IMR-90 (cell line): ENCODE results near the gene PAX5. TPM values are rescaled to one million over a fixed set of nuclear protein-coding genes. Genes with fewer than 3 reads are reported as not detected.

Experiments
- ATAC-seq: fragments of 200-7000 bp; cut with Tn5 transposase; 2 replicates; pipeline ENCODE4 v1.9.1; 2020; ENCODE audit warnings: low read depth, mild to moderate bottlenecking, moderate library complexity
- BruUV-seq: library from RNA; stranded (reverse); fragments of 400-500 nt; replicated peaks from 2 replicates; lab custom pipeline; 2021; lab: Mats Ljungman, UMichigan
- CTCF ChIA-PET: fragments of 300-600 bp; formaldehyde crosslinking; extraction: SDS; loops from one replicate; lab custom pipeline; 2021; ENCODE audit warnings: antibody characterized with exemption; lab: Yijun Ruan, JAX
- POLR2A ChIA-PET: fragments of 300-600 bp; sonication (Branson Sonifier 250); formaldehyde crosslinking; loops from one replicate; lab custom pipeline; 2022; ENCODE audit warnings: antibody characterized with exemption; ENCODE audit not compliant: unreplicated experiment; lab: Charles Lee
- DNase-seq: peaks from one replicate; pipeline ENCODE4 v3.0.0; 2013
- H2AFZ ChIP-seq: replicated peaks from 2 replicates; pipeline ENCODE3; 2013; ENCODE audit warnings: low read length, mild to moderate bottlenecking; ENCODE audit not compliant: poor library complexity
- H2AK5ac ChIP-seq: 2 replicates; pipeline ENCODE4 v1.6.1; 2013; ENCODE audit warnings: low read depth, low read length, inconsistent platforms
- H2AK9ac ChIP-seq: replicated peaks from 2 replicates; pipeline ENCODE3; 2013; ENCODE audit warnings: mild to moderate bottlenecking, low read depth, low read length, moderate library complexity; ENCODE audit not compliant: poor library complexity
- H2BK120ac ChIP-seq: 2 replicates; pipeline ENCODE4 v1.6.1; 2013; ENCODE audit warnings: low read depth, low read length, inconsistent platforms
- H2BK15ac ChIP-seq: 3 replicates; pipeline ENCODE4 v1.6.1; 2013; ENCODE audit warnings: low read depth, low read length, inconsistent platforms
- H2BK20ac ChIP-seq: 2 replicates; pipeline ENCODE4 v1.6.1; 2013; ENCODE audit warnings: low read depth, mild to moderate bottlenecking, inconsistent platforms, low read length, moderate library complexity
- H2BK5ac ChIP-seq: 2 replicates; pipeline ENCODE4 v1.6.1; 2013; ENCODE audit warnings: mild to moderate bottlenecking, low read depth, low read length, inconsistent platforms; ENCODE audit not compliant: poor library complexity, severe bottlenecking
- H3K14ac ChIP-seq: replicated peaks from 2 replicates; pipeline ENCODE4 v1.6.1; 2013; ENCODE audit warnings: low read depth, low read length, inconsistent platforms
- H3K18ac ChIP-seq: 2 replicates; pipeline ENCODE4 v1.6.1; 2013; ENCODE audit warnings: low read depth, low read length, control low read depth
- H3K23ac ChIP-seq: 2 replicates; pipeline ENCODE4 v1.6.1; 2013; ENCODE audit warnings: low read depth, low read length, inconsistent platforms
- H3K27ac ChIP-seq: 2 replicates; pipeline ENCODE4 v1.5.1; 2013; ENCODE audit warnings: mild to moderate bottlenecking, control low read depth, low read length; ENCODE audit not compliant: insufficient read depth
- H3K27me3 ChIP-seq: 2 replicates; pipeline ENCODE4 v1.6.1; 2013; ENCODE audit warnings: low read length; ENCODE audit not compliant: control insufficient read depth, insufficient read depth
- H3K36me3 ChIP-seq: 2 replicates; pipeline ENCODE4 v1.6.1; 2013; ENCODE audit warnings: low read length, mixed read lengths; ENCODE audit not compliant: control insufficient read depth, insufficient read depth
- H3K4ac ChIP-seq: 2 replicates; pipeline ENCODE4 v1.6.1; 2013; ENCODE audit warnings: low read depth, low read length, inconsistent platforms
- H3K4me1 ChIP-seq: 2 replicates; pipeline ENCODE4 v1.6.1; 2013; ENCODE audit warnings: low read length, mixed read lengths; ENCODE audit not compliant: control insufficient read depth, insufficient read depth
- H3K4me2 ChIP-seq: 2 replicates; pipeline ENCODE4 v1.6.1; 2013; ENCODE audit warnings: low read depth, mild to moderate bottlenecking, control low read depth, low read length, moderate library complexity
- H3K4me3 ChIP-seq: 2 replicates; pipeline ENCODE4 v1.5.1; 2013; ENCODE audit warnings: low read depth, mild to moderate bottlenecking, control low read depth, low read length, moderate library complexity; ENCODE audit not compliant: insufficient read depth
- H3K56ac ChIP-seq: 2 replicates; pipeline ENCODE4 v1.6.1; 2013; ENCODE audit warnings: low read length, inconsistent platforms; ENCODE audit not compliant: insufficient read depth; ENCODE audit errors: extremely low read depth
- H3K79me1 ChIP-seq, 2 experiments: 2 replicates each; pipeline ENCODE4 v1.6.1; 2013; ENCODE audit warnings: low read length in 2 of 2, inconsistent platforms in 1 of 2, low read depth in 1 of 2
- H3K9ac ChIP-seq: 2 replicates; pipeline ENCODE4 v1.6.1; 2013; ENCODE audit warnings: low read depth, low read length, control low read depth
- H3K9me1 ChIP-seq: 2 replicates; pipeline ENCODE4 v1.6.1; 2013; ENCODE audit warnings: low read length, inconsistent platforms; ENCODE audit not compliant: insufficient read depth
- H3K9me3 ChIP-seq: 2 replicates; pipeline ENCODE4 v1.6.1; 2013; ENCODE audit warnings: low read length; ENCODE audit not compliant: control insufficient read depth, insufficient read depth
- H4K20me1 ChIP-seq: 2 replicates; pipeline ENCODE4 v1.6.1; 2013; ENCODE audit warnings: low read length, inconsistent platforms; ENCODE audit not compliant: insufficient read depth
- H4K5ac ChIP-seq: 2 replicates; pipeline ENCODE4 v1.6.1; 2013; ENCODE audit warnings: mild to moderate bottlenecking, low read depth, low read length, control low read depth
- H4K8ac ChIP-seq, 2 experiments: 2 replicates each; pipeline ENCODE4 v1.6.1; 2013; ENCODE audit warnings: low read depth in 2 of 2, low read length in 2 of 2, control low read depth in 1 of 2, inconsistent platforms in 1 of 2
- H4K91ac ChIP-seq: 2 replicates; pipeline ENCODE4 v1.6.1; 2013; ENCODE audit warnings: low read depth, low read length, inconsistent platforms; ENCODE audit not compliant: insufficient read depth
- BHLHE40 ChIP-seq: fragments of 150-350 bp; IDR thresholded peaks from 2 replicates; pipeline ENCODE4 v1.6.1; 2016; ENCODE audit warnings: mild to moderate bottlenecking, low read depth, low read length
- CHD1 ChIP-seq: IDR thresholded peaks from 2 replicates; pipeline ENCODE4 v1.6.1; 2012; ENCODE audit warnings: low read depth, low read length, improper control_type of control experiment
- FOS ChIP-seq: fragments of 150-350 bp; IDR thresholded peaks from 2 replicates; pipeline ENCODE4 v1.6.1; 2016; ENCODE audit warnings: low read depth, low read length
- MAFK ChIP-seq: IDR thresholded peaks from 2 replicates; pipeline ENCODE4 v1.6.1; 2012; ENCODE audit warnings: low read depth, low read length, improper control_type of control experiment
- MAZ ChIP-seq: IDR thresholded peaks from 2 replicates; pipeline ENCODE4 v1.6.1; 2012; ENCODE audit warnings: low read depth, mild to moderate bottlenecking, low read length, improper control_type of control experiment, moderate library complexity, borderline replicate concordance
- MXI1 ChIP-seq: IDR thresholded peaks from 2 replicates; pipeline ENCODE4 v1.6.1; 2012; ENCODE audit warnings: low read depth, mild to moderate bottlenecking, low read length, moderate library complexity, borderline replicate concordance
- NFE2L2 ChIP-seq: fragments of 150-350 bp; IDR thresholded peaks from 2 replicates; pipeline ENCODE4 v1.6.1; 2016; ENCODE audit warnings: low read depth, mild to moderate bottlenecking, low read length
- RCOR1 ChIP-seq: IDR thresholded peaks from 2 replicates; pipeline ENCODE4 v1.6.1; 2012; ENCODE audit warnings: mild to moderate bottlenecking, low read length, improper control_type of control experiment; ENCODE audit not compliant: insufficient replicate concordance
- RFX5 ChIP-seq: IDR thresholded peaks from 2 replicates; pipeline ENCODE4 v1.8.0; 2012; ENCODE audit warnings: low read depth, mild to moderate bottlenecking, low read length, moderate library complexity
- SMC3 ChIP-seq: fragments of 150-350 bp; IDR thresholded peaks from 2 replicates; pipeline ENCODE4 v1.6.1; 2016; ENCODE audit warnings: low read depth, mild to moderate bottlenecking, antibody characterized with exemption, low read length, moderate library complexity
- WGBS, 2 experiments: methylation state at CpG; one replicate each; pipeline versions ENCODE4 v1.1.5 to v1.1.7; 2013; ENCODE audit warnings: missing lambda C conversion rate in 2 of 2; ENCODE audit not compliant: insufficient read length in 1 of 2; ENCODE audit errors: extremely low coverage in 2 of 2; 5-methylcytosine and 5-hydroxymethylcytosine counted together
- dilution Hi-C: fragments of 300-500 bp; cut with HindIII; formaldehyde crosslinking; loops from one replicate; pipeline ENCODE4 v1.14.3; 2018; ENCODE audit warnings: low sequenced_read_pairs; ENCODE audit not compliant: unreplicated experiment
- in situ Hi-C: fragments of 300-500 bp; cut with MboI; formaldehyde crosslinking; loops from 3 replicates; pipeline ENCODE4 v1.14.3; 2019; ENCODE audit warnings: low sequenced_read_pairs, inconsistent platforms, mixed read lengths
- intact Hi-C: fragments of 100-400 bp; cut with micrococcal nuclease; formaldehyde crosslinking; loops from 2 replicates; pipeline ENCODE4 v1.10.0; 2022
- polyA plus RNA-seq, 3 experiments: library from polyadenylated mRNA; depleted of rRNA; stranded (reverse); fragments of >200 nt; gene quantifications; 2 replicates each; pipeline ENCODE4 v1.2.3, GENCODE V29; 2012; ENCODE audit warnings: low replicate concordance in 1 of 3
- total RNA-seq: library from RNA; depleted of rRNA; stranded (reverse); fragments of >200 nt; gene quantifications from 2 replicates; pipeline ENCODE4 v1.2.3, GENCODE V29; 2012
- TF ChIP-seq, protein P1 (sequence below): fragments of 150-350 bp; IDR thresholded peaks from 2 replicates; pipeline ENCODE4 v1.6.1; 2017; ENCODE audit warnings: mild to moderate bottlenecking, antibody characterized with exemption, low read length, low read depth
- TF ChIP-seq, protein P2 (sequence below): fragments of 150-350 bp; IDR thresholded peaks from 2 replicates; pipeline ENCODE4 v1.6.1; 2016; ENCODE audit warnings: low read depth, mild to moderate bottlenecking, low read length, moderate library complexity, borderline replicate concordance

PAX5 gene
- total and polyA plus RNA-seq, 2 of the 4 experiments (the other 2 are of a cell fraction), result not detected

DNA sequence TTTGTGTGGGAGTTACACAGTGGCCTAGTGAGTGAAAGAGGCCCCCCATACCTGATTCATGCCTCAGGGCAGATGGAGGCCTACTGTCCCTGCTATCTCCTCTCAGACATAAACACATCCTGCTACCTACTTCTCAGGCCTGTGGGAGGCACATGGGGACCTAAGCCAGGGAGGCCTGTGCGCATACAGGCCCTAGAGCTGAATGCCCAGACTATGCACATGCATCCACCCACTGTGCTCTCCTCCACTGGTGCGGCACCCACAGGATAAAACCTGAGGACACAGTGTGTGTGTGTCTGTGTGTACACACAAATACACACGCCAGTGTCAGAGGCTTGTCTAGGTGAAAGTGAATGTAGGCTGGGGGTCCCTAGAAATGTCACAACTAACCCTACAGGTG, 1.4 kb downstream of the PAX5 start:
- ATAC-seq, result no peak
- H3K4me1 ChIP-seq, result peaks cover 1% of the 10 kb centered on the region; the same call in 1 of the 2 replicates
- ChIA-PET POLR2A (no interaction called here), CTCF (no interaction called here)
- no peak overlapping the region for H2AK9ac ChIP-seq
- H2BK120ac ChIP-seq, result no peak overlapping the region
- no peak overlapping the region for H2BK15ac ChIP-seq
- H3K79me1 ChIP-seq, result no peaks in the 10 kb centered on the region
- in situ Hi-C loops (no loop called here), dilution Hi-C loops (no loop called here), intact Hi-C loops (no loop called here)
- no peak overlapping the region for H3K4me2 ChIP-seq
- H3K14ac ChIP-seq, result no peak overlapping the region
- H3K27me3 ChIP-seq, result peaks cover 99% of the 10 kb centered on the region
- peaks cover 10% of the 10 kb centered on the region for H3K9me3 ChIP-seq
- no peak overlapping the region for H3K18ac ChIP-seq
- no peak overlapping the region for H3K4me3 ChIP-seq
- no peak overlapping the region for H2BK20ac ChIP-seq
- no peak for DNase-seq
- no peak overlapping the region for H3K23ac ChIP-seq
- no CpG with 5 or more reads among the region's 3 CpGs for WGBS, 2 experiments
- H4K20me1 ChIP-seq, result peaks cover 12% of the 10 kb centered on the region; the same call in 1 of the 2 replicates
- H2AK5ac ChIP-seq, result no peak overlapping the region
- no peak overlapping the region for H3K56ac ChIP-seq
- no peak overlapping the region for H3K9ac ChIP-seq
- H3K4ac ChIP-seq, result no peak overlapping the region
- H4K5ac ChIP-seq, result no peak overlapping the region
- TF ChIP-seq BHLHE40, result no peak
- TF ChIP-seq CHD1, result no peak
- TF ChIP-seq MAFK, result no peak
- TF ChIP-seq, protein P1, sequence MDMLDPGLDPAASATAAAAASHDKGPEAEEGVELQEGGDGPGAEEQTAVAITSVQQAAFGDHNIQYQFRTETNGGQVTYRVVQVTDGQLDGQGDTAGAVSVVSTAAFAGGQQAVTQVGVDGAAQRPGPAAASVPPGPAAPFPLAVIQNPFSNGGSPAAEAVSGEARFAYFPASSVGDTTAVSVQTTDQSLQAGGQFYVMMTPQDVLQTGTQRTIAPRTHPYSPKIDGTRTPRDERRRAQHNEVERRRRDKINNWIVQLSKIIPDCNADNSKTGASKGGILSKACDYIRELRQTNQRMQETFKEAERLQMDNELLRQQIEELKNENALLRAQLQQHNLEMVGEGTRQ, result no peak
- TF ChIP-seq SMC3, result no peak
- TF ChIP-seq MXI1, result no peak
- TF ChIP-seq, protein P2, sequence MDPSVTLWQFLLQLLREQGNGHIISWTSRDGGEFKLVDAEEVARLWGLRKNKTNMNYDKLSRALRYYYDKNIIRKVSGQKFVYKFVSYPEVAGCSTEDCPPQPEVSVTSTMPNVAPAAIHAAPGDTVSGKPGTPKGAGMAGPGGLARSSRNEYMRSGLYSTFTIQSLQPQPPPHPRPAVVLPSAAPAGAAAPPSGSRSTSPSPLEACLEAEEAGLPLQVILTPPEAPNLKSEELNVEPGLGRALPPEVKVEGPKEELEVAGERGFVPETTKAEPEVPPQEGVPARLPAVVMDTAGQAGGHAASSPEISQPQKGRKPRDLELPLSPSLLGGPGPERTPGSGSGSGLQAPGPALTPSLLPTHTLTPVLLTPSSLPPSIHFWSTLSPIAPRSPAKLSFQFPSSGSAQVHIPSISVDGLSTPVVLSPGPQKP, result no peak
- TF ChIP-seq FOS, result no peak
- TF ChIP-seq NFE2L2, result no peak
- TF ChIP-seq RFX5, result no peak
- TF ChIP-seq RCOR1, result no peak
- TF ChIP-seq MAZ, result no peak
- H4K91ac ChIP-seq, result no peak overlapping the region
- no TSS peak for BruUV-seq
- H4K8ac ChIP-seq, result no peak overlapping the region
- no peaks in the 10 kb centered on the region; the same call in 1 of the 2 replicates for H3K9me1 ChIP-seq
- no peak overlapping the region for H3K27ac ChIP-seq
- H2BK5ac ChIP-seq, result no peak overlapping the region
- H3K36me3 ChIP-seq, result no peaks in the 10 kb centered on the region
- H2AFZ ChIP-seq, result no peak overlapping the region
